Kidney (tissue), 14 donors: ENCODE results near the gene ACAA1. TPM values are rescaled to one million over a fixed set of nuclear protein-coding genes. Genes with fewer than 3 reads are reported as not detected.

Experiments used
- DNase-seq, 5 donors: peaks; one replicate each; pipeline ENCODE4 v3.0.0-alpha.2; 2013 to 2020
- FAIRE-seq: peaks from 2 replicates; lab custom pipeline; 2012; peaks lifted over from hg19 to GRCh38; lab: Jason Lieb, UNC
- H3K27ac ChIP-seq, 2 donors: one replicate each; pipeline ENCODE4 v1.7.0; 2013; ENCODE audit warnings: low read depth in 2 of 2, low read length in 2 of 2, inconsistent platforms in 1 of 2
- H3K27me3 ChIP-seq: one replicate; pipeline ENCODE4 v1.7.1; 2013; ENCODE audit warnings: low read length, inconsistent platforms; ENCODE audit not compliant: control insufficient read depth, insufficient read depth
- H3K36me3 ChIP-seq, 3 donors: one replicate each; pipeline versions ENCODE4 v1.7.0 to v1.7.1; 2013; ENCODE audit warnings: low read length in 3 of 3, control low read depth in 1 of 3, inconsistent platforms in 1 of 3; ENCODE audit not compliant: insufficient read depth in 3 of 3, control insufficient read depth in 2 of 3
- H3K4me1 ChIP-seq, 3 donors: one replicate each; pipeline versions ENCODE4 v1.7.0 to v1.7.1; 2013; ENCODE audit warnings: low read length in 3 of 3, inconsistent platforms in 1 of 3, low read depth in 1 of 3; ENCODE audit not compliant: control insufficient read depth in 2 of 3, insufficient read depth in 2 of 3
- H3K4me3 ChIP-seq, 3 donors: one replicate each; pipeline versions ENCODE4 v1.7.0 to v1.8.1; 2013; ENCODE audit warnings: low read length in 3 of 3, control low read depth in 1 of 3, inconsistent platforms in 1 of 3
- H3K9ac ChIP-seq, 3 donors: one replicate each; pipeline versions ENCODE4 v1.7.0 to v1.7.1; 2013; ENCODE audit warnings: low read length in 3 of 3, control low read depth in 1 of 3, inconsistent platforms in 1 of 3
- H3K9me3 ChIP-seq, 3 donors: one replicate each; pipeline versions ENCODE4 v1.7.0 to v1.7.1; 2013; ENCODE audit warnings: low read length in 3 of 3, control low read depth in 1 of 3, inconsistent platforms in 1 of 3; ENCODE audit not compliant: control insufficient read depth in 2 of 3, insufficient read depth in 1 of 3
- intact Hi-C: fragments of 100-400 bp; cut with DNase I; formaldehyde crosslinking; loops from one replicate; pipeline ENCODE4 v1.11.1; 2022
- polyA plus RNA-seq: library from polyadenylated mRNA; stranded (reverse); fragments of 350-450 nt; fragmentation: Illumina TruSeq; extraction: RNeasy Lipid Tissue Mini Kit (QIAGEN cat#74804); gene quantifications from one replicate; pipeline ENCODE4 v1.2.3, GENCODE V29; 2014; ENCODE audit warnings: low read depth, low replicate concordance; ENCODE audit not compliant: insufficient read depth
- total RNA-seq: library from RNA; stranded (reverse); fragmentation: NEBNext Ultra II Directional; extraction: Animal tissue kit (Norgen Biotek cat#: 25700); gene quantifications from one replicate; pipeline ENCODE4 v1.2.1, GENCODE V29; 2021
- TF ChIP-seq, protein P1 (sequence below): IDR thresholded peaks from 3 replicates; pipeline ENCODE4 v1.5.1; 2012; ENCODE audit warnings: mild to moderate bottlenecking, moderate library complexity, borderline replicate concordance; ENCODE audit not compliant: insufficient read depth; ENCODE audit errors: extremely low read depth
- donor health status: control.
- donor health status: control.
- donor health status: control.
- donor health status: control.
- donor health status: control.
- donor health status: DM: yes; HTN: yes; CAD: no.
- donor health status: Normal renal cell carcinoma (clear cell type).

ACAA1 gene
- total and polyA plus RNA-seq, 2 donors from 2014 or later = 90.0 to 566 TPM

GRCh38 chr3:38121451-38121831, 15.5 kb downstream of the ACAA1 start:
- Histone ChIP-seq H3K27ac (peak overlapping the region; percentile 20 to 37), H3K9ac (no peak overlapping the region), H3K4me3 (no peak overlapping the region), H3K27me3 (no peaks in the 10 kb centered on the region), H3K36me3 (peaks cover 0 to 38% (median 28%) of the 10 kb centered on the region in 3 donors), H3K4me1 (peaks cover 0 to 21% (median 11%) of the 10 kb centered on the region in 3 donors), H3K9me3 (no peaks in the 10 kb centered on the region)
- peak in 2 of 5 donors; percentile 9 to 76 for DNase-seq
- FAIRE-seq = no peak
- TF ChIP-seq, protein P1, sequence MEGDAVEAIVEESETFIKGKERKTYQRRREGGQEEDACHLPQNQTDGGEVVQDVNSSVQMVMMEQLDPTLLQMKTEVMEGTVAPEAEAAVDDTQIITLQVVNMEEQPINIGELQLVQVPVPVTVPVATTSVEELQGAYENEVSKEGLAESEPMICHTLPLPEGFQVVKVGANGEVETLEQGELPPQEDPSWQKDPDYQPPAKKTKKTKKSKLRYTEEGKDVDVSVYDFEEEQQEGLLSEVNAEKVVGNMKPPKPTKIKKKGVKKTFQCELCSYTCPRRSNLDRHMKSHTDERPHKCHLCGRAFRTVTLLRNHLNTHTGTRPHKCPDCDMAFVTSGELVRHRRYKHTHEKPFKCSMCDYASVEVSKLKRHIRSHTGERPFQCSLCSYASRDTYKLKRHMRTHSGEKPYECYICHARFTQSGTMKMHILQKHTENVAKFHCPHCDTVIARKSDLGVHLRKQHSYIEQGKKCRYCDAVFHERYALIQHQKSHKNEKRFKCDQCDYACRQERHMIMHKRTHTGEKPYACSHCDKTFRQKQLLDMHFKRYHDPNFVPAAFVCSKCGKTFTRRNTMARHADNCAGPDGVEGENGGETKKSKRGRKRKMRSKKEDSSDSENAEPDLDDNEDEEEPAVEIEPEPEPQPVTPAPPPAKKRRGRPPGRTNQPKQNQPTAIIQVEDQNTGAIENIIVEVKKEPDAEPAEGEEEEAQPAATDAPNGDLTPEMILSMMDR = no peak
- intact Hi-C loops = no loop called here

DNA sequence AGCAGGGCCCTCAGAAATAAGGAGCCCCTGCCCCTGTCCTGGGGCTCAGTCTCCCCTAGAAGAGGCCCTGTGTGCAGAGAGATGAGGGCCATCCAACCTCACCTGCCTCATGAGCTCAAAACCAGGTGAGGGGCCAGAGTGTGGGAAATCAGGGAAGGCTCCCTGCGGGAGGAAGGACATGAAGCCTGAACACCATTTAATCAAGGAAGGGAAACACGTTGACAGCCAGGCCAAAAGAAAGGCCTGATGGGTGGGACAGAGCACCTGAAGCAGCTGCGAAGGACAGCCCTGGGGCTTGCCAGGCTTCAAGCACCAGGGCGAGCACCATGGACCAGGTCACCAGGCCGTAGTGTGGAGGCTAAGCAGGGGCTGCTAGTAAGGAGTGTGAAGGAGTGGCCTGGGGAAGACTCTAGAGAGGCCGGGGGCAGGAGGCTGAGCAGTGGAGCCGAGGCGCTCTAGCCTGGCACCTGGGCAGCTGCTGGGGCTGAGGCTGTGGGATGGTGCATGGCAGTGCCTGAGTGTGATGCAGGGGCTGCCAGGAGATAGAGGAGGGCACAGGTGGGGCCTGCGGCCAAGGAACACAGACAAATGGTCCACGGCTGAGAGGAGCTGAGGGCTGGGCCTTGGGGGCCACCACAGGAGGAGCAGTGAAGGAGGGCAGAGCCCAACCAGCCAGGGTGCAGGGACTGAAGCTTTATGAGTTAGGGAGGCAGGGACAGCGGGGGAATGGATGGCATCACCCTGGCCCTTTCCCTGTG, 16.1 kb downstream of the ACAA1 start:
- Histone ChIP-seq H3K36me3 (peaks cover 0 to 32% (median 25%) of the 10 kb centered on the region in 3 donors), H3K27ac (no peak overlapping the region), H3K4me1 (peaks cover 0 to 21% (median 11%) of the 10 kb centered on the region in 3 donors), H3K4me3 (no peak overlapping the region), H3K9ac (no peak overlapping the region), H3K27me3 (no peaks in the 10 kb centered on the region), H3K9me3 (no peaks in the 10 kb centered on the region)
- TF ChIP-seq, protein P1 = no peak
- FAIRE-seq (no peak), DNase-seq (peak in 2 of 5 donors; percentile 6 to 24)
- intact Hi-C loops = no loop called here

DNA sequence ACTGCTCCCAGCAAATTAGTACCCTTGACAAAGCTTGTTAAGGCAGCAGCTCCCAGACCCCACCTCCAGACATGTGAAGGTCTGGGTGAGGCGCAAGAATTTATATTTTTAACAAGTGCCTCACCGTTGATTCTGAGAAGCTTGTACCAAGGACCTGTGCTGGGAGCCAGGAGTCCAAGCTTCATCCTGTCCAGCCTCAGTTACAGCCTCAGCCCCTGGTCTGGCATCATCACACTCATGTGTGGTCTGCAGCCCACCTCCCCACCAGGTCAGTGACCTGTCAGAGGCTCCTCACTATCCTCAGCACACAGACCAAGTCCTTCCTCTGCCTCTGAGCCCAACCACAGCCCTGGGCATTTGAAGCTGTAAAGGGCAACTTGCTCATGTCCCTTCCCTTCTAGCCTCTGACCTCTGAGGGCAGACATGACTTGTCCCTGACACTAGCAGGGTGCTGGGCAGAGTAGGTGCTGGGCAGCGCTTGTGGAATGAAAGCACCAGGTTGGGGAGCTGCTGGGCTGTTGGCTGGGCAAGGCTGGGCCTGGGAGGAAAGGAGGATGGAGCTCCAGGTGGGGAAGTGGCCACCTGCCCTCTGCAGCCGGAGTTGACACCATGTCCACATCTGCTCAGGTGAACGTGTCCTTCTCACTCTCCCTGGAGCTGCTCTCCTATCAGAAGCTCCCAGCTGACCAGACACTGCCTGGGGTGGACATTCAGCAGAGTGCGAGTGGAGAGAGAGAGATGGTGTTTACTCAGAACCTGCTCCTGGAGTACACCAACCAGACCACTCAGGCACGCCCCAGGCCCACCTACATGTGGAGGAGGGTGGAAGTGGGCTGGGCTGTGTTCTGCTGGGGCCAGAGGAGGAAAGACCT, 16.9 kb downstream of the ACAA1 start:
- H3K27me3 ChIP-seq = no peaks in the 10 kb centered on the region
- H3K36me3 ChIP-seq = peaks cover 0 to 24% (median 20%) of the 10 kb centered on the region in 3 donors
- no peak overlapping the region for H3K27ac ChIP-seq
- H3K9ac ChIP-seq = no peak overlapping the region
- intact Hi-C loops = no loop called here
- peaks cover 0 to 17% (median 11%) of the 10 kb centered on the region in 3 donors for H3K4me1 ChIP-seq
- no peak overlapping the region for H3K4me3 ChIP-seq
- FAIRE-seq (no peak), DNase-seq (peak in 2 of 5 donors; percentile 29 to 58)
- TF ChIP-seq, protein P1 = no peak
- H3K9me3 ChIP-seq = no peaks in the 10 kb centered on the region
